Measurements from ENCODE around the gene MYBPC1. TPM values are rescaled to one million over a fixed set of nuclear protein-coding genes. Genes with fewer than 3 reads are reported as not detected.

MYBPC1 gene
- total and polyA plus RNA-seq, 9 of the 15 experiments (the other 6 are each of a cell fraction or from before 2014, with no cell fraction given), result not detected

DNA sequence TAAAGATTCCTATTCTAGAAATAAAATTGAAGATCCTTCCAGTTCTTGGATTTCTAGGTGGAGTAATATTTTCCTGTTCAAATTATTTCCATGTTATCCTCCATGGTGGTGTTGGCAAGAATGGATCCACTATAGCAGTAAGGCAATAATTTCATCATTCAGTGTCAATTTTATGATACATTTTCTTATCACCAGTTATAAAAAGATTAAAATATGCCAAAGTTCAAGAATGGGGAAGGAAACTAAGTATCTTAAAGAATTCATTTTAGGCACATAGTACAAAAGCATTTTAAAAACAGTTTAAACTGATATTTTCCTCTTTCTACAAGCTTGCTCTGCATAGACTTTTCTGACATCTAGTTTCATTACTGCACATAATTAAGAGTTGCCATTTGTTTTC is 125.3 kb downstream of the MYBPC1 start:
- CTCF ChIA-PET (ENCODE audit: low intra/inter-chr PET ratio), result no interaction called here
- Histone ChIP-seq H3K36me3 (ENCODE audit: control insufficient read depth, insufficient read depth, low read length) (peaks cover 85% of the 10 kb centered on the region), H2AFZ (ENCODE audit: low read depth, low read length) (no peak overlapping the region), H3K9me1 (ENCODE audit: control insufficient read depth, insufficient read depth, low read length) (no peaks in the 10 kb centered on the region), H3K27ac (ENCODE audit: extremely low read depth, low read depth, low read length) (no peak overlapping the region), H3K27me3 (ENCODE audit: control insufficient read depth in 2 of 2, insufficient read depth in 2 of 2, low read length in 2 of 2) (no peaks in the 10 kb centered on the region), H3K4me3 (no peak overlapping the region), H3K9me3 (replicated peaks; ENCODE audit: control insufficient read depth, insufficient read depth, low read depth, low read length) (no peaks in the 10 kb centered on the region), H3K9ac (ENCODE audit: insufficient read depth in 1 of 2, low read depth in 2 of 2, low read length in 2 of 2) (no peak overlapping the region), H3K79me2 (ENCODE audit: control insufficient read depth, insufficient read depth, low read length) (peaks cover 17% of the 10 kb centered on the region), H4K20me1 (replicated peaks; ENCODE audit: control insufficient read depth, insufficient read depth, low read length) (no peaks in the 10 kb centered on the region), H3K4me1 (replicated peaks in 1 of 2; ENCODE audit: control insufficient read depth in 2 of 2, insufficient read depth in 2 of 2, low read length in 2 of 2) (peaks cover 0 to 2% of the 10 kb centered on the region in 2 experiments; a peak in 1 of 5 replicates), H3K4me2 (ENCODE audit: insufficient read depth, low read length) (no peak overlapping the region)
- POLR2A ChIA-PET, result interaction anchor here (0.7 to 0.9 kb wide), 3 partner anchors 15 to 699 kb away, joined by 3 to 5 read pairs (median 3); no protein-coding TSS in a partner anchor
- no TSS peak for BruUV-seq (replicated peaks)
- in situ Hi-C loops (cut with MboI), result no loop called here
- intact Hi-C loops (cut with micrococcal nuclease), result no loop called here
- FAIRE-seq, result no peak
- no peak for ATAC-seq
- no peak for DNase-seq (ENCODE audit: extremely low read depth in 1 of 4, low spot score in 3 of 4)
- TF ChIP-seq, protein P1, sequence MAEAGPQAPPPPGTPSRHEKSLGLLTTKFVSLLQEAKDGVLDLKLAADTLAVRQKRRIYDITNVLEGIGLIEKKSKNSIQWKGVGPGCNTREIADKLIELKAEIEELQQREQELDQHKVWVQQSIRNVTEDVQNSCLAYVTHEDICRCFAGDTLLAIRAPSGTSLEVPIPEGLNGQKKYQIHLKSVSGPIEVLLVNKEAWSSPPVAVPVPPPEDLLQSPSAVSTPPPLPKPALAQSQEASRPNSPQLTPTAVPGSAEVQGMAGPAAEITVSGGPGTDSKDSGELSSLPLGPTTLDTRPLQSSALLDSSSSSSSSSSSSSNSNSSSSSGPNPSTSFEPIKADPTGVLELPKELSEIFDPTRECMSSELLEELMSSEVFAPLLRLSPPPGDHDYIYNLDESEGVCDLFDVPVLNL (CRISPR knock-in tag; IDR thresholded peaks at IDR 0.05; ENCODE audit: low read depth), result no peak
- TF ChIP-seq, protein P2, sequence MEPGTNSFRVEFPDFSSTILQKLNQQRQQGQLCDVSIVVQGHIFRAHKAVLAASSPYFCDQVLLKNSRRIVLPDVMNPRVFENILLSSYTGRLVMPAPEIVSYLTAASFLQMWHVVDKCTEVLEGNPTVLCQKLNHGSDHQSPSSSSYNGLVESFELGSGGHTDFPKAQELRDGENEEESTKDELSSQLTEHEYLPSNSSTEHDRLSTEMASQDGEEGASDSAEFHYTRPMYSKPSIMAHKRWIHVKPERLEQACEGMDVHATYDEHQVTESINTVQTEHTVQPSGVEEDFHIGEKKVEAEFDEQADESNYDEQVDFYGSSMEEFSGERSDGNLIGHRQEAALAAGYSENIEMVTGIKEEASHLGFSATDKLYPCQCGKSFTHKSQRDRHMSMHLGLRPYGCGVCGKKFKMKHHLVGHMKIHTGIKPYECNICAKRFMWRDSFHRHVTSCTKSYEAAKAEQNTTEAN (CRISPR knock-in tag; IDR thresholded peaks at IDR 0.05), result no peak
- TF ChIP-seq NR2C1 (IDR thresholded peaks at IDR 0.05) (no peak), NR2C1 (tag; IDR thresholded peaks at IDR 0.05) (no peak), FOXK2 (conservative IDR thresholded peaks at IDR 0.05 in 1 of 2, IDR thresholded peaks at IDR 0.05 in 1 of 2; ENCODE audit: low read depth in 2 of 2) (no peak), HDAC2 (IDR thresholded peaks at IDR 0.05) (no peak), EGR1 (conservative IDR thresholded peaks at IDR 0.05) (no peak), ZNF583 (CRISPR knock-in tag; IDR thresholded peaks at IDR 0.05) (no peak), ZEB2 (IDR thresholded peaks at IDR 0.05) (no peak), ZBTB1 (CRISPR knock-in tag; IDR thresholded peaks at IDR 0.05; ENCODE audit: borderline replicate concordance, low read depth) (no peak), NFYB (IDR thresholded peaks at IDR 0.05; ENCODE audit: extremely low read depth, insufficient read length) (no peak), NFXL1 (CRISPR knock-in tag; IDR thresholded peaks at IDR 0.05) (no peak), XRCC3 (IDR thresholded peaks at IDR 0.05) (no peak)
- TF ChIP-seq, protein P3, sequence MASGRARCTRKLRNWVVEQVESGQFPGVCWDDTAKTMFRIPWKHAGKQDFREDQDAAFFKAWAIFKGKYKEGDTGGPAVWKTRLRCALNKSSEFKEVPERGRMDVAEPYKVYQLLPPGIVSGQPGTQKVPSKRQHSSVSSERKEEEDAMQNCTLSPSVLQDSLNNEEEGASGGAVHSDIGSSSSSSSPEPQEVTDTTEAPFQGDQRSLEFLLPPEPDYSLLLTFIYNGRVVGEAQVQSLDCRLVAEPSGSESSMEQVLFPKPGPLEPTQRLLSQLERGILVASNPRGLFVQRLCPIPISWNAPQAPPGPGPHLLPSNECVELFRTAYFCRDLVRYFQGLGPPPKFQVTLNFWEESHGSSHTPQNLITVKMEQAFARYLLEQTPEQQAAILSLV (tag; IDR thresholded peaks at IDR 0.05), result no peak
- TF ChIP-seq, protein P4, sequence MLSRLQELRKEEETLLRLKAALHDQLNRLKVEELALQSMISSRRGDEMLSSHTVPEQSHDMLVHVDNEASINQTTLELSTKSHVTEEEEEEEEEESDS (CRISPR knock-in tag; IDR thresholded peaks at IDR 0.05), result no peak
- TF ChIP-seq, protein P5, sequence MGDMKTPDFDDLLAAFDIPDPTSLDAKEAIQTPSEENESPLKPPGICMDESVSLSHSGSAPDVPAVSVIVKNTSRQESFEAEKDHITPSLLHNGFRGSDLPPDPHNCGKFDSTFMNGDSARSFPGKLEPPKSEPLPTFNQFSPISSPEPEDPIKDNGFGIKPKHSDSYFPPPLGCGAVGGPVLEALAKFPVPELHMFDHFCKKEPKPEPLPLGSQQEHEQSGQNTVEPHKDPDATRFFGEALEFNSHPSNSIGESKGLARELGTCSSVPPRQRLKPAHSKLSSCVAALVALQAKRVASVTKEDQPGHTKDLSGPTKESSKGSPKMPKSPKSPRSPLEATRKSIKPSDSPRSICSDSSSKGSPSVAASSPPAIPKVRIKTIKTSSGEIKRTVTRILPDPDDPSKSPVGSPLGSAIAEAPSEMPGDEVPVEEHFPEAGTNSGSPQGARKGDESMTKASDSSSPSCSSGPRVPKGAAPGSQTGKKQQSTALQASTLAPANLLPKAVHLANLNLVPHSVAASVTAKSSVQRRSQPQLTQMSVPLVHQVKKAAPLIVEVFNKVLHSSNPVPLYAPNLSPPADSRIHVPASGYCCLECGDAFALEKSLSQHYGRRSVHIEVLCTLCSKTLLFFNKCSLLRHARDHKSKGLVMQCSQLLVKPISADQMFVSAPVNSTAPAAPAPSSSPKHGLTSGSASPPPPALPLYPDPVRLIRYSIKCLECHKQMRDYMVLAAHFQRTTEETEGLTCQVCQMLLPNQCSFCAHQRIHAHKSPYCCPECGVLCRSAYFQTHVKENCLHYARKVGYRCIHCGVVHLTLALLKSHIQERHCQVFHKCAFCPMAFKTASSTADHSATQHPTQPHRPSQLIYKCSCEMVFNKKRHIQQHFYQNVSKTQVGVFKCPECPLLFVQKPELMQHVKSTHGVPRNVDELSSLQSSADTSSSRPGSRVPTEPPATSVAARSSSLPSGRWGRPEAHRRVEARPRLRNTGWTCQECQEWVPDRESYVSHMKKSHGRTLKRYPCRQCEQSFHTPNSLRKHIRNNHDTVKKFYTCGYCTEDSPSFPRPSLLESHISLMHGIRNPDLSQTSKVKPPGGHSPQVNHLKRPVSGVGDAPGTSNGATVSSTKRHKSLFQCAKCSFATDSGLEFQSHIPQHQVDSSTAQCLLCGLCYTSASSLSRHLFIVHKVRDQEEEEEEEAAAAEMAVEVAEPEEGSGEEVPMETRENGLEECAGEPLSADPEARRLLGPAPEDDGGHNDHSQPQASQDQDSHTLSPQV (IDR thresholded peaks at IDR 0.05), result no peak

Data from K562 (cell line).